GM21717 (cell line): ENCODE measurements around the gene PELI2.

Experiments used
- ATAC-seq: cut with Tn5 transposase; IDR thresholded peaks from one replicate; pipeline ENCODE4 v1.9.1; 2021; ENCODE audit warnings: mild to moderate bottlenecking, moderate library complexity; ENCODE audit not compliant: unreplicated experiment

Gene PELI2

DNA sequence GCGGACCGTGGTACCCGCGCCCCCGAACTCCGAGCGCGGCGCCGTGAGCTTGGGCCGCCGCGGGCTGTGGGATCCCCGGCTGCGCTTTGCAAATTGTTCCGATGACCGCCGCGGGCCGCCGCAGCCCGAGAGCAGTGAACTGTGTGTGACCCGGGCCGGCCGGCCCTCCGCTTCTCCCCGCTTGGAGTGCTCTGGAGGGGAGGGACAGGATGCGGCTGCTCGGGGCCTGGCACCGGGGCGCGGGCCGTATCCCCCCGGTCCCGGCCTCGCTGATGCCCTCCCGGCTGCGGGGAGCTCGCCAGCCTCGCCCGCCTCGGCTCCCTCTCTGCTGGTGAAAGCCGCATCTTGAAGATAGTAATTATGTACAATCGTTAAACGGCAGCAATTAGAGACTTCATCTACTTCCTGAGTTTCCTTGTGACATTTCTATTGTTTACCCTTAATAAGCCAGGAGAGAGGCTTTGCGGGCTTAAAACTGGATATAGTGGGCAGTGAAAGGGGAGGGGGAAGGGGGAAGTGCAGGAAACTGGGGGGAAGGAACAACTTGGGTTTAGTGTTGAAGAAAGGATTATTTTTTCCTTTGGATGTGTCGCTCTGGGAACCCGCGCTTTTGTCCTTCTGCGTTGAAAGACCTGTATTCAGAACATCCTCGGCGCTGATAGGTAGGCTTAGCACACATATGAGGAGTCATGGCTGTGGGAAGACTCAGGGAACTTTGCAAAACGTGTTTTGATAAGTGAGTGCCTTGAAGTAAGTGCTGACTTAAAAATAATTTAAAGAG lies 1.2 kb downstream of the PELI2 start:
- no peak for ATAC-seq

DNA sequence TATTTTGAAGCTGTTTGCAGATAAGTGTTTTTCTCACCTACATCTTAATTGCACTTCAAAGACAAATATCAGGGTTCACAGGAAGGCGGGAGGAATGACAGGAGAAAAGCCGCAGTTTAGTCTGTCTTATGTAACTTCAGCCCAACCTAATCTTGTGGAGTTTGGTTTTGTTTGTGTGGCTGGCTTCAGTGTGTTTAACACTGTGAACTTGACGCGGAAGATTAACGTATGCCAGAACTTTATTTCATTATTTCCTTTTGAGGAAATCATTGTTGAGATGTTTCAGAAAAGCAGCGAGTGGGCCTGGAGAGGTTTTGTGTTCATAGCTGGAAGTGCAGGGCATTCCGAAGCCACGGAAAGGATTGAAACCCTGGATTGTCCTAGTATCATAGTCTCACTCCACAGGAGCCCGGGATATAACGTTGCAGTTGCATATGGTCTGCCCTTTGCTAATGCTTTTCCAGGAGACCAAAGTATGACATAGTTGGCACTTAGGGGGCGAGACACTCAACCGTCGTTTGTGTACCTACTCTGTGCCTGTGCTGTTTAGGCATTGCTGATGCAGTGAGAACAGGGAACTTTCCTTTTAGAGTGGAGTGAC lies 2.0 kb downstream of the PELI2 start:
- ATAC-seq, result no peak

DNA sequence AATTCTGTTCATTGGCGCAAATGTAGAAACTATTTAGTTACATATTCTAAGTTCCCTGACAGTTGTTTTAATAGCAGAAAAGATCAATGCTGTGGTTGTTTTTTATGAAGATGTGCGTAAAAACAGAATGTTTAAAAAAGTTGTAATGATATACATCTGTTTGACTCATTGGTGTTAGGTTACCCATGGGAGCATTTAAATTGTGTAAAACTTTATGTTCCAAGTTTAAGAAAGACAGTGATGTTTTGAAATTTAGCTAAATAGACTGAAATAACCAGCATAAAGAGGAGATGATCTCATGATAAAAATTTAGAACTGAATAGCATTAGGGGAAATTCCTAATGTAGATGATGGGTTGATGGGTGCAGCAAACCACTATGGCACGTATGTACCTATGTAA lies 3.6 kb downstream of the PELI2 start:
- no peak for ATAC-seq

DNA sequence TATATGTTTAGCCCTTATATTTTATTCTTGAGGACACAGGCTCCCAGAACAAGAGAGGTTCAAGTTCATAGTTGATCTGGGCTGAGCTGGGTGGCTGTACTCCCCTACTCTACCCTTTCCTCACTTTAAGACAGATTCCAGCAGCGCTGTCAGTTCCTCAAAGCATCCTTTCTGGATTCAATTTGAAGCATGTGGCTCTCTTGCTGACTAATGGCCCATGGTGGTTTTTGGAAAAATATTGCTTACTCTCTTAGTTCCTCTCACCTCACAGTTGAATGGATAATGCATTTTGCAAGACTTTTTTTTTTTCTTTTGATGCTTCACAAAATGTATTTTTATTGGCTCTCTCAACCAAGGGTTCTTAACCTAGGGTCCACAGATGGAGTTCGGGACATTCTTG lies 4.1 kb downstream of the PELI2 start:
- ATAC-seq, result no peak

DNA sequence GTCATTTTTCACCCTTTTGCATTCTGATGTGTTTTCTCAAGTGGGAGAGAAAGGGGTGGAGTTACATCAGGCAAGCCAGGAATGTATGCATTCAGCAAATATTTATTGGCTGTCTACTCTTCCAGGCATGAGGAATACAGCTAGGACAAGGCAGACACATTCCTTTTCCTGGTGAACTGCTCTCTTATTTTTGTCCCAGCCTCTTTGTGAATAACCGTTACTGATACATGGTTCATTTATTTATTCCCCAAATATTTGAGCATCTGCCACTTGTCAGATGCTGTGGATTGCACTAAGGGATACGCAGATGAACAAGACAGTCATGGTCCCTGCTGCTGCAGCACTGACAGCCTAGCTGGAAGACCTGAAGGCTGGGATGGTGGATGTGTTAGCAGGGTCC lies 6.1 kb downstream of the PELI2 start:
- ATAC-seq, result no peak

DNA sequence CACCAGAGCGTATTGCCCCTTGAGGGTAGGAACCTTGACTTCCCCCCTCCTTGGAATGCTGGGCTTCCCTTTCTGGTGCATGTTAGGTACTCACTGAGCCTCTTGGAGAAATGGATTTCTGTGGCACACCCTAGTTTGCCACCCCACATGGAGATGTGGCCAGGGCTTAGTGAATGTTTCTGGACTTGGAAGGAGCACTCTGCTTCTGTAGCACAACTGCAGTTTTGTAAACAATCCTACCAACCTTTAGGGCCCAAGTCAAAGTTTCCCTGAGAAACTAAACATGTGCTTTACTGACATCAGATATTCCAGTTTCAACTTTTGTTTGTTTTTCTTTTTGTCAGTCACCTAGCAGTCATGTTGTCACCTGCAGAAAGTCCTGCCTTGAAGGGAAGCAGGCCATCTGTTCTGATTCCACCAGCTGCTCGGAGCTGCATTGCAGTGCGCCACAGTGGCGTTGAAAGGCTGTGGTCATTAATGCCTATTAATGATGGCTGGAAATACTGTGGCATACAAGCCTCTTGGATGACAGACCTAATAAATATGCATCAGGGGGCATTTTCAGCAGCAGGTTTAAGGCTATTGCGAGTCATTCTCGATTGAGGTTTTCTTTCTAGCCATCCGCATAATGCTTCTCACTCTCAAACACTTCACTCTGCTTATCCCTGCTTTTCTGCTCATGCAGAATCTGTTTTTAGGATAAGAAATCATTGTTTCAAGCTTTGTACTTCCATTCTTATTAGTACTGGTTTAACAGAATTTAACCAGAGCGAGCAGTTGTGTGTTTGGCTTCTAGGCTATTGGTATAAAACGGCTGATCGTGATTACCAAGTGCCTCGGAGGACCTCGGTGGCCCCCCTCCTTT lies 7.8 kb downstream of the PELI2 start:
- no peak for ATAC-seq

DNA sequence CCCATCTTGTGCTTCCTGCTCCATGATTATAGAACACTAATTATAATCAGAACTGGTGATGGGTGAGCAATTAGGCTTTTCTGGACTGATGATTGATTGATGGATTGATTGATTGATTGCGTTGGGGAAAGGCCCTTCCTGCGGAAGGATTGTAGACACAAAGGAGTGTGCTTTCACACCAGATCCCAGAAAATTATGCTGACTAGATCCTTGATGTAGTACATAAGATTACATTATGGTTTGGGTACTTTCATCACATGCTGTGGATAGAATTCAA lies 8.4 kb downstream of the PELI2 start:
- no peak for ATAC-seq

DNA sequence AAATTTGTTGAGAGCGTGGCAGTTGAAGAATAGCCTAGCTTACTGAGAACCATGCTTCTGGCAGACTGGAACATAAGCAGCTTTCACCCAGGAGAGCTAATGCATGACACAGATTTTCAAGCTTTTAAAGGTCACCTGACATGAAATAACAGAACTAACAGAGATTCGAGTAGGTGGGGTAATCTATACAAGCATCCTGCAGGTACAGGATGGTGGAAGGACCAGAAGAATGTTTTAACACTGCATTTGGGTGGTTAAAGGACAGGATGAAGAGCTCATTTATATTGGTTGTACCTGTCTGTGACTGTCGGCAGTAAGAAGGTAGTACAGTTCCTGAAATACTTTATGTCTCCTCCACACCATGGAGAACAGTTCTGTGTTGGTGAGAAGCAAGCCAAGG lies 8.9 kb downstream of the PELI2 start:
- ATAC-seq, result no peak

DNA sequence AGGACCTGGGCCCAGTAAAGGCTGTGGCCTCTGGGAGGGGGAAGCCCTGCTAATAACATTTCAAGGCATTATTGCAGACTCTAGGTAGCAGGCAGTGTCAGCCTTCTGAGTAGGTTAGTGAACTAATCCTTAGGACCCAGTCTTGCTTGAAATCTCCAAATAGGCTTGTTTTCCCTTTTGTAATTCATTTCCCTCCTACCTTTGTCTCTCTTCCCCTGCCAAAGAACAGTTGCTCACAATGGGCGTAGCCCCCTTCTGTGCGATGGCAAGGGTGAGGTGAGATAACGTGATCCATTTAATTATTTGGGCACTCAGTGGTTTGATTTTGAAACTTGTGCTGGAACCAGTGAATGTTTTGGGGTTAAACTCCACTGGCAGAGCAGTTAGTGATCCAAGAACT lies 10.9 kb downstream of the PELI2 start:
- no peak for ATAC-seq

DNA sequence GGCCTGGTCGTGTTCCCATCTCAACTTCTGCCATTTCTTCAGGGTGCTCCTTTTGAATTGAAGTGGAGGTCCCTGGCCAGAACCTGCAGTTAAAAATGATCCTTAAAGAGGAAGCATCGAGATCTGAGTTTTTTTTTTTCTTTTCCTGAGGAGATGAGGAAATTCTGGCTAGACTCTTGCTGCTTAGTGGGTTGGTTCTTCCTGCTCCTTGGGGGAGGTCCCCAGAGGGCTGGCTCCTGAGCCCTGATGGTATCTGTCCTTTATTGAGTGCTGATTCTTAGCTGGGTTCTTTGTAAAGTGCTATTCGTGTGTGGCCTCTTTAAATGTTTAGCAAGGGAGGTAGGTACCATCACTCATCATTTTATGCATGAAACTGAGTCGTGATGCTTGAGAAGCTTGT lies 11.7 kb downstream of the PELI2 start:
- no peak for ATAC-seq

DNA sequence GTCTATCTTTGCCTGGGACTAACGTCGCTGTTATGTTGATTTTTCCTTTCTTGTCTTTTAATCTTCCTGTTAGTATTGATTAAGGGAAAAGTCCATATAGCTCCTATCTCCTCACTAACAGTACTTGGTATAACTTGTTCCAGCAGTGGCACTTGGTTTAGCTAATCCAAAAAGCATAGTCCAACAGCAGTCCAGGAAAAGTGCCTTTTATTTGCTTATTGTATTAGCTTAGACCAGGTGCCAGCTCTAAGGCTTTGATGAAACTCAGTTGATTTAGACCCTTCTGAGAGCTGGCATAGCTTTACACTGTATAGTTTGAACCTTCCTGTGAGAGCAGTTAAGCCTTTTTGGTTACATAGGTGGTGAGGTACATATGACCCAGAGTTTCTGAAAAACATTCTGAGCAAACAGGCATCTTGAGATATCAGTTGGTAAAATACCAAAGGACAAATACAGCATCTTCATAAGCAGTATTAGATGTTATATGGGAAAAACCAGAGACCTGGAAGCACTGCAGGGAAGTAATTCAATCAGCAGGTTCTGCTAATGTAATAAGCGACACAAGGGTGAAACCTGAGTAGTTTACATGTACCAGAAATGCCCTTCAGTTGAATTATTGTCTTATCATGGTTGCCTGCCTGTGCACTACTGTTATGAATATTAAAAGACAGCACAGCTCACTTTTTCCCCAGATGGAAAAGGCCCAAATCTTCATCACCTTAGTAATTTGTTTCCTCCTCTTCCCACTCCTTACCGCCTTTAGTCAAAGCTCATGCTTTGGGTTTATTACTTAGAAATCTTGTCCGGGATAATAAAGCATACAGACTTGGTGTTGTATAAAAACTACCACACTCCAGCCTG lies 13.0 kb downstream of the PELI2 start:
- no peak for ATAC-seq

DNA sequence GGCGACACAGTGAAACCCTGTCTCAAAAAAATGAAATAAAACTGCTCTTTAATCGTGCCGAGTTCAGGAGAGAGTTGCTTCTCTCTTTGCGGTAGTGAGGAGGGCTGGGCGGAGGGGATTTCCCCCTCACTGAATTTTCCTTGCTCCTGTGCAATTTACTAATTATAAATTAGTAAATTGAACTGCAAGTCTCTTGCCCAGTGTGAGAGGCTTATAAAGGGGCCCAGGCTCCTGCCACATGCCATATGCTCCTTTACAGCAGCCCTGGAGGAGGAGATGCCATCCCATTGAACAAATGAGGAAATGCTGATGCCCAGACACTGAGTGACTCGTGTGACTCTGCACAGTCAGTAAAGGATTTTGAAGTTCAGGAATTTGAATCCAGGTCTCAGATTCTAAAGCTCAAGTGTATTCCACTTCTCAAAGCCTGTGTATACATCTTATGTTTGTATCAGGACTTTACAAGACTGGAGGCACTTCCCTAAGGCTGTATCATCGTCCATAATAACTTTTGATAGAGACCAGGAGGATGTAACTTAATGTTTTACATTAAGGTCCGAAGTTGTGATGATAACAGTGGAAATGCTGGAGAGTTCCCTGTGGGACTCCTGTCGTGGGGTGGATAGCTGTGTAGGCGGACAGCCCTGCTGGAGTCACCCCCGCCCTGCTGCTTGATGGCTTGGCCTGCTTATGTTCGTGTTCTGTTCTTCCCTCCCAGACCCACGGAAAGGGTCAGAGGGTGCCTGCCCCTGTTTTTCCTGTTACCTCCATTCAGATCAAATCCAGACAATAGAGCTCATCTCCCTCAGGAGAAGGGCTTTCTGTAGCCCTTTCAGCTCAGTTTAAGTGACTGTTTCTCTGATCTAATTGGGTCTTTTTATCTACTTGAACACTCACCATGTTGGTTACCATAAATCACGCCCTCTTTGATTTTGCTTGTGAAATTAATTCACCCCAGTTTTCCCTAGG lies 13.9 kb downstream of the PELI2 start:
- ATAC-seq, result no peak

DNA sequence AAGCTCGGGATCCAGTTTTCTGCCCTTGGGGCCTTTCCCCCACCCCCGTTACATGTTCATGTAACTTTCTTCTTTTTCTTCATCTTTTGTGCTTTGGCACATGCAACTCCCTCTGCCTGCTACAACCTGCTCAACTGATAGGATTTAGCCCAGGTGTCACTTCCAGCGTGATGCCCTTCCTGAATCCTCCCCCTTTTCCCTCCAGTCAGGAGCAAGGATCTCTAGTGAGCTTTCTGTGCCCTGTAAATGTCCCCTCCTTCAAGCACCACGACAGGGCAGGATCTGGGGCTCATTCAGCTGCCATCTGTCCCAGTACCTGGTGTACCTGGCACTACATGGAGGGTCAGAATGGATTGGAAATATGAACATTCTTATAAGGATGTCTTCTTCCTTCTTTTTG lies 15.3 kb downstream of the PELI2 start:
- no peak for ATAC-seq

DNA sequence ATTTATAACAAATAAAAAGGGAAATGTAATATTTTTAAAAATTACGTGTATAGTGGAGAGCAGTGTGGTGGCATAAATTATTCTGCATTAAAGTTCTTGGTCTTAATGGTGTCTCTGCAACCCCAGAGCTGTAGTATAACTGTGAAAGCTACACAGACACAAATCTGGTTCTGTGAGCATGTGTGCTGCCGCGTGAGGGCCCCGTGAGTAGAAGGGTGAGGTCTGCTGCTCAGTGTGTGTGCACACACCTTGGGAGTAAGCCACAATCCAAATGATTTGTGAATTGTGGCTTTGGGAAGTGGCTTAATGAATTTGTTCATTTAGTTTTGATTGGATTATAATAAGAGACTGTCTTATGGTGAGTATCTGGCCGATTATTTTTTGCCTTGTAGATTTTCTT lies 16.8 kb downstream of the PELI2 start:
- ATAC-seq, result no peak

DNA sequence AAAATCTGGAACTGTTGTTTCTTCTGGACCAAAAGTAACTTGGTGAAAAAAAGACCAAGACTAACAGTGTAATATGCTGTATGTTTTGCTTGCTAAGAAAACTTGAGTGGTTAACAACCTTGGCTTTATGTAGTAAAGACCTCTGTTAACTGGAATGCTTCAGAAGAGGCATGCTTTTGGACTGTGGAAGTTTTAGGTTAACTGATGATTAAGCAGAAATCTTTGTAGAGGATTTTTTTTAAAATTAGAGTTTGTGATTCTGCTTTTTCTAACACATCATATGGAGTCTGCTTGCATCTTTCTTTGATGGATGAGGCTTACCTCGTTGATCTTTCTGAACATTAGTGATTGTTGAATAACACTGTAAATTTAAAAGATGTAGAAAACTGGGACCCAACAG lies 17.5 kb downstream of the PELI2 start:
- no peak for ATAC-seq

DNA sequence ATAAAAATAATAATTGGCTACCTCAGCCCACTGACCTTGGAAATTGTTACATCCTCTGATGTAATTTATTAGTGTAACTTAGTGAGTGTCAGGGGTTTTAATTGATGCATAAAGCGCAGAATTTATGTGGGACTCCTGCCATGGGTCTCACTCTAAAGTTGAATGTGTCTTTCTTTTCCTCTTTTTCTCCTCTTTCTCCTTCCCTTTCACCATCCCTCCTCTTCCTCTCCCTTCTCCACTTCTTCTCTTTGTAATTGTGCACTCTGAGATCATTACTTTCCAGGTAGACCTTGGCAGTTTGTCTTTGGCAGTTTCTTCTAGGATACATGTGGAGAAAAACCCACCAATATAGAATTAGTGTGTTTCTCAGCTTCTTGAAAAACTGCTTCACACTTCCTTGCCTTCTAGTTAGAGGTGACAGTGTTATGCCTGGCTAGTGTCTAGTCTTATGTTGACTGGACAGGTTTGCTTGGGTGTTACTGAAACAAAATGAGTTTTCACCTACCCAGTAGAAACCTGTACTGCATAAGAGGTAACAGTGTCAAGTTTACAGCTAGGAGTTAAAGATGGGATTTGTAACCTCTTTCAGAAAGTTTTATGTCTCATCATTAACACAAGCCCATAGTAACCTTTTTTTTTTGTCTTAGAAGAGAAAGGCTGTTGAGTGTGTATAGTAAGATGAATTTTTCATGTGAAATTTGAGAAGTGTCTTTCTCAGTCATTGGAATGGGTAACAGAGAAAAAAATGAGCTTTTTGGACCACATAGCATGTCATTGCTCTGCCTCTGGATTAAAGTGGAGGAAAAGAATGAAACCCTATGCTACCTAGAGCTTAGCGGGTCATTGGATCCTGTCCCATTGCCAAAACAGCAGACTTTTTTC lies 18.6 kb downstream of the PELI2 start:
- ATAC-seq, result no peak

DNA sequence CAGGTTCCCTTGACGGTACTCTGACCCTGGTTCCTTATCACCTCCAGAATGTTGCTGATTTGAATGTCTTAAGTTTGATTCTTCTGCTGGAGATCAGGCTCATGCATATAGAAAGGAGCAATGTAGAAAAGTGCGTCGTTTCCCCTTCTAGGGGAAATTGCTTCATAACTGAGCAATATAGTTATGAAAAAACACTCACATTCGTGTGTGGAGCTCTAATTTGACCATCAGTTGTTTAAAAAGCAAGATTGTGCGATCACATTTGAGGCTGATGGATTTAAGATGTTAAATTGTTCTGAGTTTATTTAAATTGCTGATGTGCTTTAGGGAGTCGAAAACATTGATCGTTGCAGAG lies 19.2 kb downstream of the PELI2 start:
- no peak for ATAC-seq

DNA sequence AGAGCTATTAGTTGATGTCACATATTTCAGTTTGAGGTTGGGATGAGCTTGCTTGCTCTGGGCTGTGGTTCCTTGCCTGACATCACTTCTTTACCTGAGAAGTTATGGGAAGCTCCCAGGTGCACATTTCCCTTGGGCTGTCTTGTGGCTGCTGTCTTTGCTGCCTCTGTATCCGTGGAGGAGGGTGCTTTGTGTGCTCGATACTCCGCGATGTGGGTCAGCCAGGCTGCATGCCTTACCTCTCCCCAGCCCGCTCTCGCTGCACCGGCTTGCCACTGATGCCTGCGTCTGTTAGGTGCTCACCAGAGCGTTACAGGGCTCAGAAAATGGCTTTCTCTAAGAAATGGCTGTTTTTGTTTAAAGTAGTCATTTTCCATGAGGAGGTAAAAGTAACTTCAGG lies 19.6 kb downstream of the PELI2 start:
- ATAC-seq, result no peak

DNA sequence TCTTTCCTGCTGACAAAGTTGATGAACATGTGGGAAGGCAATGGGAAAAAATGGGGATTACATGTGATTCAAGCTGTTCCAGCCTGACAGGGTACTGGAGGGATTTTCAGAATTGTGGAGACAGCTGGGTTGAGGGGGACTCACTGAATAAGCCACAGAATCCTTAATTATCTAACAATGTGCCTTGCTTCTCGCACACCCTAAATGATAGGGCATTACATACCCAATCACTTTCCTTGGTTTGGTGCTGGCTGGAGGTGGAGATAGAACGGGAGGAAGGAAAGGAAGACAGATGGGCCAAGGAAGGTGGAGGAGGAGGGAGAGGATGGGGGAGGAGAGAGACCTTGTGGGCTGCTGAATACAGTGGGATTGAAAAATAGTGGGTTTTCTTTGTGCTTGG lies 20.7 kb downstream of the PELI2 start:
- no peak for ATAC-seq
